ENCODE measurements around the gene SLC5A8.

DNA sequence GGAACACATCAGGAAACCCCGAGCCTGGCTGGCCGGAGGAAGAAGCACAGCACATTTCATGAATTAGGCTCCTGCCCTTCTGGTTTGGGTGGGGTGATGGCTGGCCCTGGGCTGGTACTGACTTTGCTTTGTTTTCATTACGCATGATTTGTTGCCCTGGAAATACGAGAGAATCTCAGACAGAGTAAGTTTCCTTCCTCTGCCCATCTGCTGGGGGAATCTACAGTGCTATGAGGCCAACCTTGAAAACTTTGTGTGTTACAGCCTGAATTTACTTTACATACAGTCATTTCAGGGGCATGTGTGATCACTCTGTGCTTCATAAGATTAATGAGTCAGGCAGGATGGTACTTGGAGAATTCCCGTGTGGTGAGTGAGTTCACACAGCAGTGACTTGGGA is 20.5 kb upstream of the SLC5A8 start:
- TF ChIP-seq, protein P1, sequence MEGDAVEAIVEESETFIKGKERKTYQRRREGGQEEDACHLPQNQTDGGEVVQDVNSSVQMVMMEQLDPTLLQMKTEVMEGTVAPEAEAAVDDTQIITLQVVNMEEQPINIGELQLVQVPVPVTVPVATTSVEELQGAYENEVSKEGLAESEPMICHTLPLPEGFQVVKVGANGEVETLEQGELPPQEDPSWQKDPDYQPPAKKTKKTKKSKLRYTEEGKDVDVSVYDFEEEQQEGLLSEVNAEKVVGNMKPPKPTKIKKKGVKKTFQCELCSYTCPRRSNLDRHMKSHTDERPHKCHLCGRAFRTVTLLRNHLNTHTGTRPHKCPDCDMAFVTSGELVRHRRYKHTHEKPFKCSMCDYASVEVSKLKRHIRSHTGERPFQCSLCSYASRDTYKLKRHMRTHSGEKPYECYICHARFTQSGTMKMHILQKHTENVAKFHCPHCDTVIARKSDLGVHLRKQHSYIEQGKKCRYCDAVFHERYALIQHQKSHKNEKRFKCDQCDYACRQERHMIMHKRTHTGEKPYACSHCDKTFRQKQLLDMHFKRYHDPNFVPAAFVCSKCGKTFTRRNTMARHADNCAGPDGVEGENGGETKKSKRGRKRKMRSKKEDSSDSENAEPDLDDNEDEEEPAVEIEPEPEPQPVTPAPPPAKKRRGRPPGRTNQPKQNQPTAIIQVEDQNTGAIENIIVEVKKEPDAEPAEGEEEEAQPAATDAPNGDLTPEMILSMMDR (IDR thresholded peaks at IDR 0.05), result no peak
- no peak for TF ChIP-seq POLR2A (IDR thresholded peaks at IDR 0.05)
